ENCODE measurements around the gene CGNL1.

Gene CGNL1

DNA sequence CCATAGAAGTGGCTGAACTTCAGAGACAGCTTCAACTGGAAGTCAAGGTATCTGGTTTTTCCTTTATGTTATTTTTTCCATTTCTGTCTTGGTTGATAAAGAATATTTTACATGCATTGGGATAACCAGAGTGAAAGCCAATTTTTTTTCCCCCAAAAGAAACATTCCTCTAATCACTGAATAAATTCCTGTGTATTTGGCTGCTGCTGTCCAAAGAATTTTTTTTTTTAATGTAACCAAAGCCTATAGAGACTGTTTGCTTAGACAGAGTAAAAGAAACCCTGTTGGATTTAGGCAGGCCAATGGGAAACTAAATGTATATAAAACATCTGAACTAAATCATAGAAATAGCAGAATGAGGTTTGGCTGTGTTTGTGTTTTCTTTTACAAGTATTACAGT, 75.2 kb downstream of the CGNL1 start:
- TF ChIP-seq, protein P1, sequence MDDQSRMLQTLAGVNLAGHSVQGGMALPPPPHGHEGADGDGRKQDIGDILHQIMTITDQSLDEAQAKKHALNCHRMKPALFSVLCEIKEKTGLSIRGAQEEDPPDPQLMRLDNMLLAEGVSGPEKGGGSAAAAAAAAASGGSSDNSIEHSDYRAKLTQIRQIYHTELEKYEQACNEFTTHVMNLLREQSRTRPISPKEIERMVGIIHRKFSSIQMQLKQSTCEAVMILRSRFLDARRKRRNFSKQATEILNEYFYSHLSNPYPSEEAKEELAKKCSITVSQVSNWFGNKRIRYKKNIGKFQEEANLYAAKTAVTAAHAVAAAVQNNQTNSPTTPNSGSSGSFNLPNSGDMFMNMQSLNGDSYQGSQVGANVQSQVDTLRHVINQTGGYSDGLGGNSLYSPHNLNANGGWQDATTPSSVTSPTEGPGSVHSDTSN (CRISPR knock-in tag; IDR thresholded peaks at IDR 0.05), result no peak
- TF ChIP-seq ZNF585B (tag by site-specific recombination; IDR thresholded peaks at IDR 0.05) (no peak), ZNF302 (tag by site-specific recombination; IDR thresholded peaks at IDR 0.05; ENCODE audit: low read depth) (no peak), ZBTB7A (tag by site-specific recombination; IDR thresholded peaks at IDR 0.05; ENCODE audit: low read depth) (no peak), ZNF138 (tag by site-specific recombination; IDR thresholded peaks at IDR 0.05; ENCODE audit: borderline replicate concordance) (no peak), ZBTB20 (tag by site-specific recombination; IDR thresholded peaks at IDR 0.05) (no peak), MZF1 (tag by site-specific recombination; IDR thresholded peaks at IDR 0.05; ENCODE audit: borderline replicate concordance) (no peak), ZNF549 (tag by site-specific recombination; IDR thresholded peaks at IDR 0.05) (no peak), ZNF184 (tag by site-specific recombination; IDR thresholded peaks at IDR 0.05) (no peak), ZNF23 (tag by site-specific recombination; IDR thresholded peaks at IDR 0.05; ENCODE audit: borderline replicate concordance) (no peak), ZNF600 (tag by site-specific recombination; IDR thresholded peaks at IDR 0.05) (no peak), ZNF24 (tag by site-specific recombination; IDR thresholded peaks at IDR 0.05) (no peak), HOXC10 (CRISPR knock-in tag; IDR thresholded peaks at IDR 0.05) (no peak), ZSCAN16 (tag by site-specific recombination; IDR thresholded peaks at IDR 0.05) (no peak), ZNF140 (tag by site-specific recombination; IDR thresholded peaks at IDR 0.05) (no peak)
- TF ChIP-seq, protein P2, sequence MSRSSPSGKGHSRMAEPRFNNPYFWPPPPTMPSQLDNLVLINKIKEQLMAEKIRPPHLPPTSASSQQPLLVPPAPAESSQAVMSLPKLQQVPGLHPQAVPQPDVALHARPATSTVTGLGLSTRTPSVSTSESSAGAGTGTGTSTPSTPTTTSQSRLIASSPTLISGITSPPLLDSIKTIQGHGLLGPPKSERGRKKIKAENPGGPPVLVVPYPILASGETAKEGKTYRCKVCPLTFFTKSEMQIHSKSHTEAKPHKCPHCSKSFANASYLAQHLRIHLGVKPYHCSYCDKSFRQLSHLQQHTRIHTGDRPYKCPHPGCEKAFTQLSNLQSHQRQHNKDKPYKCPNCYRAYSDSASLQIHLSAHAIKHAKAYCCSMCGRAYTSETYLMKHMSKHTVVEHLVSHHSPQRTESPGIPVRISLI (tag by site-specific recombination; IDR thresholded peaks at IDR 0.05), result no peak
- TF ChIP-seq, protein P3, sequence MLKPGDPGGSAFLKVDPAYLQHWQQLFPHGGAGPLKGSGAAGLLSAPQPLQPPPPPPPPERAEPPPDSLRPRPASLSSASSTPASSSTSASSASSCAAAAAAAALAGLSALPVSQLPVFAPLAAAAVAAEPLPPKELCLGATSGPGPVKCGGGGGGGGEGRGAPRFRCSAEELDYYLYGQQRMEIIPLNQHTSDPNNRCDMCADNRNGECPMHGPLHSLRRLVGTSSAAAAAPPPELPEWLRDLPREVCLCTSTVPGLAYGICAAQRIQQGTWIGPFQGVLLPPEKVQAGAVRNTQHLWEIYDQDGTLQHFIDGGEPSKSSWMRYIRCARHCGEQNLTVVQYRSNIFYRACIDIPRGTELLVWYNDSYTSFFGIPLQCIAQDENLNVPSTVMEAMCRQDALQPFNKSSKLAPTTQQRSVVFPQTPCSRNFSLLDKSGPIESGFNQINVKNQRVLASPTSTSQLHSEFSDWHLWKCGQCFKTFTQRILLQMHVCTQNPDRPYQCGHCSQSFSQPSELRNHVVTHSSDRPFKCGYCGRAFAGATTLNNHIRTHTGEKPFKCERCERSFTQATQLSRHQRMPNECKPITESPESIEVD (tag by site-specific recombination; IDR thresholded peaks at IDR 0.05), result no peak
- TF ChIP-seq, protein P4, sequence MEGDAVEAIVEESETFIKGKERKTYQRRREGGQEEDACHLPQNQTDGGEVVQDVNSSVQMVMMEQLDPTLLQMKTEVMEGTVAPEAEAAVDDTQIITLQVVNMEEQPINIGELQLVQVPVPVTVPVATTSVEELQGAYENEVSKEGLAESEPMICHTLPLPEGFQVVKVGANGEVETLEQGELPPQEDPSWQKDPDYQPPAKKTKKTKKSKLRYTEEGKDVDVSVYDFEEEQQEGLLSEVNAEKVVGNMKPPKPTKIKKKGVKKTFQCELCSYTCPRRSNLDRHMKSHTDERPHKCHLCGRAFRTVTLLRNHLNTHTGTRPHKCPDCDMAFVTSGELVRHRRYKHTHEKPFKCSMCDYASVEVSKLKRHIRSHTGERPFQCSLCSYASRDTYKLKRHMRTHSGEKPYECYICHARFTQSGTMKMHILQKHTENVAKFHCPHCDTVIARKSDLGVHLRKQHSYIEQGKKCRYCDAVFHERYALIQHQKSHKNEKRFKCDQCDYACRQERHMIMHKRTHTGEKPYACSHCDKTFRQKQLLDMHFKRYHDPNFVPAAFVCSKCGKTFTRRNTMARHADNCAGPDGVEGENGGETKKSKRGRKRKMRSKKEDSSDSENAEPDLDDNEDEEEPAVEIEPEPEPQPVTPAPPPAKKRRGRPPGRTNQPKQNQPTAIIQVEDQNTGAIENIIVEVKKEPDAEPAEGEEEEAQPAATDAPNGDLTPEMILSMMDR (tag by site-specific recombination; IDR thresholded peaks at IDR 0.05), result no peak
- TF ChIP-seq, protein P5, sequence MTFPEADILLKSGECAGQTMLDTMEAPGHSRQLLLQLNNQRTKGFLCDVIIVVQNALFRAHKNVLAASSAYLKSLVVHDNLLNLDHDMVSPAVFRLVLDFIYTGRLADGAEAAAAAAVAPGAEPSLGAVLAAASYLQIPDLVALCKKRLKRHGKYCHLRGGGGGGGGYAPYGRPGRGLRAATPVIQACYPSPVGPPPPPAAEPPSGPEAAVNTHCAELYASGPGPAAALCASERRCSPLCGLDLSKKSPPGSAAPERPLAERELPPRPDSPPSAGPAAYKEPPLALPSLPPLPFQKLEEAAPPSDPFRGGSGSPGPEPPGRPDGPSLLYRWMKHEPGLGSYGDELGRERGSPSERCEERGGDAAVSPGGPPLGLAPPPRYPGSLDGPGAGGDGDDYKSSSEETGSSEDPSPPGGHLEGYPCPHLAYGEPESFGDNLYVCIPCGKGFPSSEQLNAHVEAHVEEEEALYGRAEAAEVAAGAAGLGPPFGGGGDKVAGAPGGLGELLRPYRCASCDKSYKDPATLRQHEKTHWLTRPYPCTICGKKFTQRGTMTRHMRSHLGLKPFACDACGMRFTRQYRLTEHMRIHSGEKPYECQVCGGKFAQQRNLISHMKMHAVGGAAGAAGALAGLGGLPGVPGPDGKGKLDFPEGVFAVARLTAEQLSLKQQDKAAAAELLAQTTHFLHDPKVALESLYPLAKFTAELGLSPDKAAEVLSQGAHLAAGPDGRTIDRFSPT (tag by site-specific recombination; IDR thresholded peaks at IDR 0.05), result no peak
- ChIA-PET POLR2A (no interaction called here), CTCF (interaction anchor here (0.7 kb wide), 1 partner anchor 698 kb away, joined by 3 read pairs; no protein-coding TSS in a partner anchor)
- H3K27ac ChIP-seq (ENCODE audit: extremely low read depth, low read depth, low read length), result no peak overlapping the region
- no peaks in the 10 kb centered on the region for H3K36me3 ChIP-seq (ENCODE audit: control insufficient read depth in 2 of 2, insufficient read depth in 1 of 2, low read length in 2 of 2)
- H3K9me3 ChIP-seq (ENCODE audit: control insufficient read depth, insufficient read depth, low read depth, low read length), result no peaks in the 10 kb centered on the region
- no peak overlapping the region for H3K4me3 ChIP-seq (ENCODE audit: low read depth, low read length)
- peaks cover 3% of the 10 kb centered on the region; the same call in 1 of the 2 replicates for H3K4me1 ChIP-seq (ENCODE audit: control insufficient read depth, insufficient read depth, low read length)
